H1 (cell line): ENCODE results near the gene ABHD2. TPM values are rescaled to one million over a fixed set of nuclear protein-coding genes. Genes with fewer than 3 reads are reported as not detected.

Experiments used
- CTCF ChIA-PET: fragments of 300-600 bp; sonication (Branson Sonifier 250); formaldehyde crosslinking; loops from one replicate; lab custom pipeline; 2021; ENCODE audit not compliant: partially characterized antibody; lab: Charles Lee
- POLR2A ChIA-PET: fragments of 300-600 bp; sonication (Branson Sonifier 250); formaldehyde crosslinking; loops from one replicate; lab custom pipeline; 2021; ENCODE audit warnings: inconsistent platforms; ENCODE audit not compliant: partially characterized antibody; lab: Charles Lee
- DNase-seq, 2 experiments: peaks; one replicate each; pipeline versions ENCODE4 v3.0.0 to v3.0.0-alpha.2; 2010 to 2022; ENCODE audit warnings: low spot score in 2 of 2, low read depth in 1 of 2, mixed read lengths in 1 of 2
- FAIRE-seq: peaks from 2 replicates; lab custom pipeline; 2011; peaks lifted over from hg19 to GRCh38; lab: Jason Lieb, UNC
- H2AFZ ChIP-seq: 2 replicates; pipeline ENCODE4 v1.8.1; 2012; ENCODE audit warnings: low read length, inconsistent platforms
- H2AK5ac ChIP-seq: 2 replicates; pipeline ENCODE4 v1.6.1; 2013; ENCODE audit warnings: low read depth, low read length
- H2BK120ac ChIP-seq: replicated peaks from 2 replicates; pipeline ENCODE3; 2013; ENCODE audit warnings: low read depth, low read length, inconsistent platforms
- H2BK12ac ChIP-seq: 2 replicates; pipeline ENCODE4 v1.6.1; 2013; ENCODE audit warnings: low read depth, low read length
- H2BK15ac ChIP-seq: 2 replicates; pipeline ENCODE4 v1.6.1; 2013; ENCODE audit warnings: low read length
- H2BK20ac ChIP-seq: 2 replicates; pipeline ENCODE4 v1.6.1; 2013; ENCODE audit warnings: low read length
- H2BK5ac ChIP-seq: 2 replicates; pipeline ENCODE4 v1.6.1; 2013; ENCODE audit warnings: low read depth, low read length
- H3K14ac ChIP-seq: 2 replicates; pipeline ENCODE4 v1.6.1; 2013; ENCODE audit warnings: inconsistent platforms; ENCODE audit not compliant: insufficient read length
- H3K18ac ChIP-seq: 2 replicates; pipeline ENCODE4 v1.6.1; 2013; ENCODE audit warnings: low read length; ENCODE audit errors: extremely low read depth
- H3K23ac ChIP-seq: 2 replicates; pipeline ENCODE4 v1.6.1; 2013; ENCODE audit warnings: inconsistent platforms; ENCODE audit not compliant: insufficient read length
- H3K23me2 ChIP-seq: 2 replicates; pipeline ENCODE4 v1.6.1; 2013; ENCODE audit warnings: low read depth, low read length
- H3K27ac ChIP-seq: 2 replicates; pipeline ENCODE4 v1.6.1; 2011; ENCODE audit warnings: low read depth, low read length, inconsistent platforms
- H3K27me3 ChIP-seq, 4 experiments: replicated peaks in 1 of 4; 1 replicate in 1 of 4; 2 replicates in 3 of 4; pipeline versions ENCODE4 v1.6.1 to v1.8.1; 2011 to 2013; ENCODE audit warnings: low read length in 3 of 4, mild to moderate bottlenecking in 3 of 4, inconsistent platforms in 2 of 4, mixed read lengths in 2 of 4, moderate library complexity in 1 of 4; ENCODE audit not compliant: control insufficient read depth in 3 of 4, insufficient read depth in 3 of 4; ENCODE audit errors: extremely low read depth in 1 of 4
- H3K36me3 ChIP-seq, 4 experiments: 2 replicates each; pipeline versions ENCODE4 v1.6.1 to v1.8.1; 2011 to 2013; ENCODE audit warnings: mild to moderate bottlenecking in 4 of 4, low read length in 3 of 4, moderate library complexity in 2 of 4, control low read depth in 1 of 4, inconsistent platforms in 1 of 4; ENCODE audit not compliant: insufficient read depth in 4 of 4, control insufficient read depth in 2 of 4
- H3K4ac ChIP-seq: replicated peaks from 2 replicates; pipeline ENCODE3; 2013; ENCODE audit warnings: low read length, low read depth, mixed read lengths, inconsistent platforms; ENCODE audit not compliant: insufficient read length
- H3K4me1 ChIP-seq, 4 experiments: replicated peaks in 1 of 4; 1 replicate in 1 of 4; 2 replicates in 3 of 4; pipeline versions ENCODE4 v1.6.1 to v1.8.1; 2011 to 2013; ENCODE audit warnings: low read length in 3 of 4, inconsistent platforms in 2 of 4, mixed read lengths in 1 of 4; ENCODE audit not compliant: insufficient read depth in 4 of 4, control insufficient read depth in 3 of 4
- H3K4me2 ChIP-seq, 2 experiments: 2 replicates each; pipeline versions ENCODE4 v1.6.1 to v1.8.1; 2011 to 2013; ENCODE audit warnings: low read depth in 2 of 2, low read length in 2 of 2, control low read depth in 1 of 2, inconsistent platforms in 1 of 2, mild to moderate bottlenecking in 1 of 2; ENCODE audit not compliant: insufficient read depth in 1 of 2
- H3K4me3 ChIP-seq, 4 experiments: fragments of 200-600, 300-600 bp in 1 of 4; sonication (generic), shearing (Covaris generic), sonication (Bioruptor Twin) in 1 of 4; 2 replicates each; pipeline versions ENCODE4 v1.5.1 to v1.8.1; 2011 to 2016; ENCODE audit warnings: low read length in 4 of 4, low read depth in 3 of 4, control low read depth in 2 of 4, inconsistent platforms in 2 of 4, mild to moderate bottlenecking in 2 of 4, mixed read lengths in 1 of 4, moderate library complexity in 1 of 4; ENCODE audit not compliant: insufficient read depth in 2 of 4; ENCODE audit errors: extremely low read depth in 1 of 4
- H3K56ac ChIP-seq: replicated peaks from 2 replicates; pipeline ENCODE3; 2013; ENCODE audit warnings: low read depth, mild to moderate bottlenecking, mixed read lengths, low read length, inconsistent platforms; ENCODE audit not compliant: insufficient read length
- H3K79me1 ChIP-seq: 2 replicates; pipeline ENCODE4 v1.6.1; 2013; ENCODE audit warnings: low read depth, low read length, control low read depth
- H3K79me2 ChIP-seq, 2 experiments: 2 replicates each; pipeline versions ENCODE4 v1.6.1 to v1.8.1; 2012 to 2013; ENCODE audit warnings: low read length in 2 of 2, mild to moderate bottlenecking in 2 of 2, inconsistent platforms in 1 of 2; ENCODE audit not compliant: insufficient read depth in 2 of 2, control insufficient read depth in 1 of 2
- H3K9ac ChIP-seq, 4 experiments: replicated peaks in 1 of 4; 1 replicate in 1 of 4; 2 replicates in 3 of 4; pipeline versions ENCODE4 v1.6.1 to v1.8.1; 2011 to 2013; ENCODE audit warnings: low read depth in 3 of 4, low read length in 3 of 4, control low read depth in 2 of 4, mild to moderate bottlenecking in 2 of 4, moderate library complexity in 2 of 4, inconsistent platforms in 1 of 4; ENCODE audit errors: extremely low read depth in 1 of 4
- H3K9me3 ChIP-seq, 2 experiments: 2 replicates each; pipeline versions ENCODE4 v1.6.1 to v1.8.1; 2012 to 2013; ENCODE audit warnings: mild to moderate bottlenecking in 2 of 2, moderate library complexity in 2 of 2, control low read depth in 1 of 2, inconsistent platforms in 1 of 2, low read depth in 1 of 2, low read length in 1 of 2, mixed read lengths in 1 of 2; ENCODE audit not compliant: insufficient read depth in 2 of 2
- H4K20me1 ChIP-seq, 2 experiments: replicated peaks in 1 of 2; 2 replicates each; pipeline versions ENCODE3 to v1.8.1; 2011 to 2013; ENCODE audit warnings: inconsistent platforms in 2 of 2, low read length in 2 of 2, mild to moderate bottlenecking in 1 of 2; ENCODE audit not compliant: insufficient read depth in 2 of 2, control insufficient read depth in 1 of 2
- H4K5ac ChIP-seq: 2 replicates; pipeline ENCODE4 v1.6.1; 2013; ENCODE audit warnings: low read length, low read depth, mixed read lengths, inconsistent platforms; ENCODE audit not compliant: insufficient read length
- H4K8ac ChIP-seq: 2 replicates; pipeline ENCODE4 v1.8.0; 2013; ENCODE audit warnings: mild to moderate bottlenecking, moderate library complexity, low read length, inconsistent platforms; ENCODE audit not compliant: insufficient read depth; ENCODE audit errors: extremely low read depth
- H4K91ac ChIP-seq: replicated peaks from 2 replicates; pipeline ENCODE3; 2013; ENCODE audit warnings: low read length, mixed read lengths, inconsistent platforms; ENCODE audit not compliant: insufficient read length
- GABPA ChIP-seq: IDR thresholded peaks from 2 replicates; pipeline ENCODE4 v1.6.1; 2011; ENCODE audit warnings: mild to moderate bottlenecking, low read length, moderate library complexity, borderline replicate concordance; ENCODE audit not compliant: insufficient read depth
- PHF8 ChIP-seq: fragments of 200-600 bp; sonication (generic); conservative IDR thresholded peaks from 2 replicates; pipeline ENCODE4 v1.7.1; 2012; ENCODE audit warnings: low read depth, mild to moderate bottlenecking, inconsistent platforms, low read length, moderate library complexity
- WGBS, 2 experiments: shearing (Covaris generic) in 1 of 2; methylation state at CpG; one replicate each; pipeline versions ENCODE4 v1.1.6 to v1.1.7; 2013 to 2015; ENCODE audit warnings: low lambda C conversion rate in 2 of 2, mixed read lengths in 2 of 2, inconsistent platforms in 1 of 2, low coverage in 1 of 2, missing lambda C conversion rate in 1 of 2; ENCODE audit not compliant: insufficient replicate concordance in 2 of 2, insufficient coverage in 1 of 2, insufficient read length in 1 of 2; ENCODE audit errors: extremely low coverage in 1 of 2, missing lambda C conversion rate in 1 of 2; 5-methylcytosine and 5-hydroxymethylcytosine counted together
- polyA plus RNA-seq, 7 experiments: library from polyadenylated mRNA; depleted of rRNA in 3 of 7; stranded (reverse) in 5 of 7; unstranded in 2 of 7; fragments of >200 nt in 5 of 7; fragments of 200-250 nt in 2 of 7; gene quantifications; 1 replicate in 5 of 7; 2 replicates in 1 of 7; 4 replicates in 1 of 7; pipeline versions ENCODE4 v1.2.1 to v1.2.3, GENCODE V29; 2011 to 2013; ENCODE audit warnings: missing spikeins in 2 of 7, mixed read lengths in 2 of 7
- total RNA-seq: library from RNA; stranded (reverse); fragmentation: NEBNext Ultra II Directional; extraction: Animal tissue kit (Norgen Biotek cat#: 25700); gene quantifications from 2 replicates; pipeline ENCODE4 v1.2.1, GENCODE V29; 2021

ABHD2 gene
- total and polyA plus RNA-seq, 2 of the 8 experiments (the other 6 are each of a cell fraction or from before 2014, with no cell fraction given): 9.1 to 23.7 TPM

- POLR2A ChIA-PET: interaction anchor here (0.8 kb wide), 1 partner anchor 118 kb away, joined by 4 read pairs; no protein-coding TSS in a partner anchor
- WGBS, 2 experiments: 92% methylated on average over 4 of the region's 4 CpGs; no CpG with 5 or more reads in 1 of the 2 experiments
- no peaks in the 10 kb centered on the region for H3K9me3 ChIP-seq
Measured at GRCh38 chr15:89194608-89195007, 106.4 kb downstream of the ABHD2 start.

More at GRCh38 chr15:89194608-89195007, 106.4 kb downstream of the ABHD2 start:
- Histone ChIP-seq H4K20me1 (peaks cover 0 to 2% of the 10 kb centered on the region in 2 experiments), H3K4me1 (peaks cover 8 to 31% (median 13%) of the 10 kb centered on the region in 4 experiments; a peak in 6 of 7 replicates), H3K4me2 (no peak overlapping the region), H3K79me2 (no peaks in the 10 kb centered on the region), H2BK12ac (no peak overlapping the region), H3K27me3 (no peaks in the 10 kb centered on the region), H4K5ac (no peak overlapping the region), H3K18ac (no peak overlapping the region), H2BK120ac (no peak overlapping the region), H3K27ac (no peak overlapping the region), H3K79me1 (no peaks in the 10 kb centered on the region), H3K4ac (no peak overlapping the region), H3K4me3 (no peak overlapping the region), H4K91ac (no peak overlapping the region), H4K8ac (no peak overlapping the region), H3K56ac (no peak overlapping the region), H2BK5ac (no peak overlapping the region; the same call in 1 of the 2 replicates), H3K9ac (no peak overlapping the region), H2AFZ (no peak overlapping the region), H3K36me3 (peaks cover 0 to 4% (median 2%) of the 10 kb centered on the region in 4 experiments; a peak in 2 of 8 replicates), H2AK5ac (no peak overlapping the region), H3K14ac (no peak overlapping the region), H3K23me2 (no peaks in the 10 kb centered on the region), H2BK15ac (no peak overlapping the region), H3K23ac (no peak overlapping the region), H2BK20ac (no peak overlapping the region)
- FAIRE-seq (no peak), DNase-seq (no peak)
- CTCF ChIA-PET: interaction anchor here (1.0 to 4.2 kb wide), 9 partner anchors 8 to 137 kb away, joined by 3 to 21 read pairs (median 6); no protein-coding TSS in a partner anchor
- TF ChIP-seq GABPA (no peak), PHF8 (no peak)
